LNCAP (cell line): ENCODE results near the gene MRPL49.
A peak's percentile ranks its signal among the peaks of the same experiment; 100 is the strongest.

Experiments used
- CTCF ChIP-seq: fragments of 450-650 bp; IDR thresholded peaks from 2 replicates; pipeline ENCODE4 v1.5.1; 2017; ENCODE audit warnings: mild to moderate bottlenecking

Gene MRPL49

GRCh38 chr11:65117206-65118096, 4.7 kb upstream of the MRPL49 start, which contains the start of gene ZNHIT2:
ZNHIT2 (minus strand) TSS chr11:65117701; CDS start chr11:65117653, 48 bp downstream.
- TF ChIP-seq CTCF, result peak; percentile 94

GRCh38 chr11:65118097-65118837, 3.9 kb upstream of the MRPL49 start:
- peak; percentile 18; the same call in 1 of the 2 replicates for TF ChIP-seq CTCF

- no peak for TF ChIP-seq CTCF
Measured at GRCh38 chr11:65119670-65119995, 2.5 kb upstream of the MRPL49 start.

- TF ChIP-seq CTCF, result no peak
Measured at GRCh38 chr11:65120831-65121230, 1.3 kb upstream of the MRPL49 start.

GRCh38 chr11:65121447-65121864, 665 bp upstream of the MRPL49 start:
- TF ChIP-seq CTCF, result no peak

- no peak for TF ChIP-seq CTCF
Measured at GRCh38 chr11:65124480-65125196, 2.5 kb downstream of the MRPL49 start.
